H9 (cell line): Measurements from ENCODE around the gene GRIN2A. TPM values are rescaled to one million over a fixed set of nuclear protein-coding genes. Genes with fewer than 3 reads are reported as not detected.

Experiments
- DNase-seq: peaks from one replicate; pipeline ENCODE4 v3.0.0-alpha.2; 2017
- H2AFZ ChIP-seq: one replicate; pipeline ENCODE4 v1.6.1; 2013; ENCODE audit warnings: mild to moderate bottlenecking, low read length, control low read depth, moderate library complexity
- H2AK5ac ChIP-seq: 2 replicates; pipeline ENCODE4 v1.6.1; 2013; ENCODE audit warnings: low read length, control low read depth, mixed read lengths; ENCODE audit not compliant: insufficient read length
- H2BK120ac ChIP-seq: one replicate; pipeline ENCODE4 v1.6.1; 2013; ENCODE audit warnings: low read depth, mild to moderate bottlenecking, low read length, control low read depth, inconsistent platforms; ENCODE audit not compliant: poor library complexity, severe bottlenecking
- H2BK12ac ChIP-seq: 2 replicates; pipeline ENCODE4 v1.6.1; 2013; ENCODE audit warnings: low read length, control low read depth, mixed read lengths, low read depth; ENCODE audit not compliant: insufficient read length
- H2BK15ac ChIP-seq: 2 replicates; pipeline ENCODE4 v1.6.1; 2013; ENCODE audit warnings: low read depth, low read length, control low read depth
- H2BK20ac ChIP-seq: one replicate; pipeline ENCODE4 v1.6.1; 2013; ENCODE audit warnings: low read depth, mild to moderate bottlenecking, low read length, control low read depth, inconsistent platforms; ENCODE audit not compliant: poor library complexity, severe bottlenecking
- H2BK5ac ChIP-seq: 2 replicates; pipeline ENCODE4 v1.6.1; 2013; ENCODE audit warnings: low read length, control low read depth, mixed read lengths; ENCODE audit not compliant: insufficient read length
- H3K14ac ChIP-seq: 2 replicates; pipeline ENCODE4 v1.6.1; 2013; ENCODE audit warnings: low read length, control low read depth; ENCODE audit not compliant: insufficient read depth
- H3K18ac ChIP-seq: 2 replicates; pipeline ENCODE4 v1.6.1; 2013; ENCODE audit warnings: low read depth, mild to moderate bottlenecking, mixed read lengths, low read length, control low read depth; ENCODE audit not compliant: insufficient read length
- H3K23ac ChIP-seq: 2 replicates; pipeline ENCODE4 v1.6.1; 2013; ENCODE audit warnings: low read length, control low read depth, mixed read lengths, low read depth; ENCODE audit not compliant: insufficient read length
- H3K23me2 ChIP-seq: 2 replicates; pipeline ENCODE4 v1.6.1; 2013; ENCODE audit warnings: low read depth, mild to moderate bottlenecking, mixed read lengths, low read length, control low read depth; ENCODE audit not compliant: insufficient read length, poor library complexity, severe bottlenecking
- H3K27ac ChIP-seq: 2 replicates; pipeline ENCODE4 v1.5.1; 2013; ENCODE audit warnings: low read length, control low read depth, mixed read lengths, low read depth; ENCODE audit not compliant: insufficient read length
- H3K27me3 ChIP-seq: 2 replicates; pipeline ENCODE4 v1.6.1; 2013; ENCODE audit warnings: low read length, control low read depth, inconsistent platforms; ENCODE audit not compliant: insufficient read depth
- H3K4ac ChIP-seq: 2 replicates; pipeline ENCODE4 v1.6.1; 2013; ENCODE audit warnings: low read depth, mild to moderate bottlenecking, control low read depth, inconsistent platforms, low read length, moderate library complexity
- H3K4me1 ChIP-seq: 2 replicates; pipeline ENCODE4 v1.6.1; 2013; ENCODE audit warnings: low read length, control low read depth, inconsistent platforms; ENCODE audit not compliant: insufficient read depth
- H3K4me2 ChIP-seq: 2 replicates; pipeline ENCODE4 v1.6.1; 2013; ENCODE audit warnings: low read length, control low read depth, mixed read lengths; ENCODE audit not compliant: insufficient read length, insufficient read depth
- H3K56ac ChIP-seq: 2 replicates; pipeline ENCODE4 v1.6.1; 2013; ENCODE audit warnings: low read depth, mild to moderate bottlenecking, mixed read lengths, low read length, control low read depth; ENCODE audit not compliant: insufficient read length
- H3K79me1 ChIP-seq: 2 replicates; pipeline ENCODE4 v1.6.1; 2013; ENCODE audit warnings: low read depth, mild to moderate bottlenecking, moderate library complexity, low read length, control low read depth, inconsistent platforms; ENCODE audit not compliant: insufficient read depth, poor library complexity, severe bottlenecking
- H3K79me2 ChIP-seq: 2 replicates; pipeline ENCODE4 v1.6.1; 2013; ENCODE audit warnings: low read length, control low read depth, inconsistent platforms; ENCODE audit not compliant: insufficient read depth
- H3K9ac ChIP-seq: 2 replicates; pipeline ENCODE4 v1.6.1; 2013; ENCODE audit warnings: low read length, control low read depth, mixed read lengths; ENCODE audit not compliant: insufficient read length; ENCODE audit errors: extremely low read depth
- H3K9me3 ChIP-seq: one replicate; pipeline ENCODE4 v1.6.1; 2013; ENCODE audit warnings: low read depth, low read length, inconsistent platforms; ENCODE audit not compliant: control insufficient read depth
- H3T11ph ChIP-seq: one replicate; pipeline ENCODE4 v1.6.1; 2013; ENCODE audit warnings: mild to moderate bottlenecking, low read length, control low read depth, inconsistent platforms
- H4K20me1 ChIP-seq: one replicate; pipeline ENCODE4 v1.6.1; 2013; ENCODE audit not compliant: control insufficient read depth, insufficient read length, insufficient read depth
- H4K5ac ChIP-seq: 2 replicates; pipeline ENCODE4 v1.6.1; 2013; ENCODE audit warnings: low read depth, mild to moderate bottlenecking, mixed read lengths, low read length, control low read depth; ENCODE audit not compliant: insufficient read length
- H4K8ac ChIP-seq: replicated peaks from 2 replicates; pipeline ENCODE4 v1.6.1; 2013; ENCODE audit warnings: low read length, control low read depth, mixed read lengths, low read depth; ENCODE audit not compliant: insufficient read length
- H4K91ac ChIP-seq: 2 replicates; pipeline ENCODE4 v1.6.1; 2013; ENCODE audit warnings: low read depth, mild to moderate bottlenecking, moderate library complexity, mixed read lengths, low read length, control low read depth; ENCODE audit not compliant: insufficient read length
- H3K27ac Mint-ChIP-seq, 3 experiments: 2 replicates in 2 of 3; 3 replicates in 1 of 3; pipeline ENCODE4 v1.8.0; 2020 to 2021; ENCODE audit warnings: mixed read lengths in 3 of 3, mild to moderate bottlenecking in 1 of 3, moderate library complexity in 1 of 3
- H3K27me3 Mint-ChIP-seq: 2 replicates; pipeline ENCODE4 v1.8.0; 2021; ENCODE audit warnings: low read depth, mild to moderate bottlenecking, moderate library complexity, mixed read lengths
- H3K36me3 Mint-ChIP-seq, 3 experiments: 2 replicates in 2 of 3; 3 replicates in 1 of 3; pipeline ENCODE4 v1.8.0; 2020 to 2021; ENCODE audit warnings: low read depth in 3 of 3, mixed read lengths in 3 of 3; ENCODE audit not compliant: insufficient read depth in 1 of 3
- H3K4me1 Mint-ChIP-seq, 2 experiments: 2 replicates each; pipeline ENCODE4 v1.8.0; 2020; ENCODE audit warnings: mixed read lengths in 2 of 2
- H3K4me3 Mint-ChIP-seq, 2 experiments: 2 replicates in 1 of 2; 3 replicates in 1 of 2; pipeline ENCODE4 v1.8.0; 2020 to 2021; ENCODE audit warnings: mild to moderate bottlenecking in 2 of 2, mixed read lengths in 2 of 2, moderate library complexity in 1 of 2
- H3K9me3 Mint-ChIP-seq, 2 experiments: 2 replicates in 1 of 2; 3 replicates in 1 of 2; pipeline ENCODE4 v1.8.0; 2020; ENCODE audit warnings: mild to moderate bottlenecking in 2 of 2, mixed read lengths in 2 of 2, moderate library complexity in 1 of 2
- CTCF ChIP-seq: fragments of 200-600 bp; sonication (generic); conservative IDR thresholded peaks from 3 replicates; pipeline ENCODE4 v1.8.0; 2021; ENCODE audit warnings: antibody characterized with exemption, mild to moderate bottlenecking
- WGBS: extraction: QIAGEN DNeasy Blood & Tissue Kit; methylation state at CpG from one replicate; pipeline ENCODE4 v1.1.7; 2013; ENCODE audit warnings: missing lambda C conversion rate, low lambda C conversion rate, mixed read lengths; ENCODE audit not compliant: insufficient read length; ENCODE audit errors: extremely low coverage; 5-methylcytosine and 5-hydroxymethylcytosine counted together
- total RNA-seq: library from RNA; stranded (reverse); gene quantifications from 2 replicates; pipeline ENCODE4 v1.2.1, GENCODE V29; 2021

The GRIN2A gene
- total RNA-seq, 1 experiment from 2014 or later = 1.5 TPM

GRCh38 chr16:10156099-10156498 lies 26.1 kb downstream of the GRIN2A start:
- H3K27me3 ChIP-seq = no peaks in the 10 kb centered on the region
- H2BK15ac ChIP-seq = no peak overlapping the region
- WGBS = no CpG with 5 or more reads among the region's 4 CpGs
- H2BK120ac ChIP-seq = no peak overlapping the region
- H3K4me2 ChIP-seq = no peak overlapping the region
- Mint-ChIP-seq H3K4me3 (no peak overlapping the region), H3K9me3 (no peaks in the 10 kb centered on the region), H3K27ac (no peak overlapping the region), H3K27me3 (peaks cover 6% of the 10 kb centered on the region; the same call in 1 of the 2 replicates), H3K36me3 (peaks cover 0 to under 1% (median 0%) of the 10 kb centered on the region in 3 experiments; a peak in 1 of 7 replicates), H3K4me1 (peaks cover 7 to 10% of the 10 kb centered on the region in 2 experiments)
- no peak overlapping the region for H3K4ac ChIP-seq
- H2BK5ac ChIP-seq = no peak overlapping the region
- no peak overlapping the region for H3T11ph ChIP-seq
- H4K5ac ChIP-seq = no peak overlapping the region
- H3K79me1 ChIP-seq = no peaks in the 10 kb centered on the region
- H4K8ac ChIP-seq = no peak overlapping the region
- no peak overlapping the region for H4K91ac ChIP-seq
- no peak overlapping the region for H2AK5ac ChIP-seq
- no peaks in the 10 kb centered on the region for H3K23me2 ChIP-seq
- H4K20me1 ChIP-seq = no peaks in the 10 kb centered on the region
- no peak overlapping the region for H2BK20ac ChIP-seq
- H3K14ac ChIP-seq = no peak overlapping the region
- H3K9ac ChIP-seq = no peak overlapping the region
- no peak for DNase-seq
- H3K23ac ChIP-seq = no peak overlapping the region
- H3K9me3 ChIP-seq = no peaks in the 10 kb centered on the region
- no peak overlapping the region for H2BK12ac ChIP-seq
- no peak overlapping the region for H3K18ac ChIP-seq
- no peak overlapping the region for H3K56ac ChIP-seq
- no peaks in the 10 kb centered on the region for H3K4me1 ChIP-seq
- H3K79me2 ChIP-seq = no peaks in the 10 kb centered on the region
- TF ChIP-seq CTCF = no peak
- H2AFZ ChIP-seq = no peak overlapping the region
- no peak overlapping the region for H3K27ac ChIP-seq
